Fibroblast of lung (primary cell): Measurements from ENCODE around the gene ATAT1. TPM values are rescaled to one million over a fixed set of nuclear protein-coding genes. Genes with fewer than 3 reads are reported as not detected.
A peak's percentile ranks its signal among the peaks of the same experiment; 100 is the strongest.

Experiments used
- DNase-seq, 2 donors: peaks; one replicate each; pipeline versions ENCODE4 v3.0.0 to v3.0.0-alpha.2; 2010; ENCODE audit warnings: low read depth in 2 of 2
- H2AFZ ChIP-seq: 2 replicates; pipeline ENCODE4 v1.5.1; 2012; ENCODE audit warnings: low read length, control low read depth, inconsistent platforms
- H3K27ac ChIP-seq: 2 replicates; pipeline ENCODE4 v1.5.1; 2011; ENCODE audit warnings: low read length, control low read depth; ENCODE audit not compliant: insufficient read depth
- H3K27me3 ChIP-seq: 2 replicates; pipeline ENCODE4 v1.5.1; 2011; ENCODE audit warnings: mild to moderate bottlenecking, low read length; ENCODE audit not compliant: control insufficient read depth, insufficient read depth
- H3K36me3 ChIP-seq: 2 replicates; pipeline ENCODE4 v1.5.1; 2011; ENCODE audit warnings: low read length; ENCODE audit not compliant: control insufficient read depth, insufficient read depth
- H3K4me1 ChIP-seq: 2 replicates; pipeline ENCODE4 v1.5.1; 2011; ENCODE audit warnings: low read length; ENCODE audit not compliant: control insufficient read depth, insufficient read depth; ENCODE audit errors: extremely low read depth
- H3K4me2 ChIP-seq: 2 replicates; pipeline ENCODE4 v1.5.1; 2011; ENCODE audit warnings: low read length, control low read depth; ENCODE audit not compliant: insufficient read depth; ENCODE audit errors: extremely low read depth
- H3K4me3 ChIP-seq, 4 experiments: fragments of 200-600 bp in 1 of 4; sonication (generic) in 1 of 4; replicated peaks in 1 of 4; 2 replicates each; pipeline ENCODE4 v1.5.1; 2011 to 2016; ENCODE audit warnings: low read length in 4 of 4, low read depth in 3 of 4, mild to moderate bottlenecking in 3 of 4, control low read depth in 2 of 4, inconsistent platforms in 1 of 4, mixed read lengths in 1 of 4; ENCODE audit not compliant: insufficient read depth in 1 of 4; ENCODE audit errors: control extremely low read depth in 1 of 4
- H3K79me2 ChIP-seq: 2 replicates; pipeline ENCODE4 v1.5.1; 2012; ENCODE audit warnings: mild to moderate bottlenecking, low read length, inconsistent platforms; ENCODE audit not compliant: control insufficient read depth, insufficient read depth
- H3K9ac ChIP-seq: 2 replicates; pipeline ENCODE4 v1.5.1; 2011; ENCODE audit warnings: mild to moderate bottlenecking, low read length, control low read depth; ENCODE audit not compliant: insufficient read depth
- H3K9me3 ChIP-seq: 2 replicates; pipeline ENCODE4 v1.5.1; 2012; ENCODE audit warnings: low read depth, low read length; ENCODE audit not compliant: control insufficient read depth, insufficient read depth
- H4K20me1 ChIP-seq: 2 replicates; pipeline ENCODE4 v1.5.1; 2011; ENCODE audit warnings: low read length; ENCODE audit not compliant: control insufficient read depth, insufficient read depth; ENCODE audit errors: extremely low read depth
- CTCF ChIP-seq, 2 donors: IDR thresholded peaks in 1 of 2; conservative IDR thresholded peaks in 1 of 2; 1 replicate in 1 of 2; 2 replicates in 1 of 2; pipeline ENCODE4 v1.5.1; 2011 to 2012; ENCODE audit warnings: low read length in 2 of 2, control low read depth in 1 of 2, inconsistent platforms in 1 of 2, low read depth in 1 of 2, mild to moderate bottlenecking in 1 of 2
- EZH2 ChIP-seq: IDR thresholded peaks from 2 replicates; pipeline ENCODE4 v1.5.1; 2012; ENCODE audit warnings: low read length, control low read depth, mild to moderate bottlenecking; ENCODE audit errors: missing control alignments
- polyA plus RNA-seq, 2 donors: library from polyadenylated mRNA; depleted of rRNA in 1 of 2; stranded (reverse) in 1 of 2; unstranded in 1 of 2; fragments of >200 nt; gene quantifications; 2 replicates each; pipeline ENCODE4 v1.2.1, GENCODE V29; 2011 to 2012; ENCODE audit warnings: missing spikeins in 1 of 2
- total RNA-seq: library from RNA; depleted of rRNA; stranded (reverse); fragments of >200 nt; gene quantifications from 2 replicates; pipeline ENCODE4 v1.2.1, GENCODE V29; 2014

ATAT1 gene
- total and polyA plus RNA-seq, 2 donors (not counting 1 experiment from before 2014, with no cell fraction given) = 5.1 to 6.8 TPM

GRCh38 chr6:30611150-30611855 is 15.4 kb upstream of the ATAT1 start:
- Histone ChIP-seq H3K27ac (no peak overlapping the region), H3K4me1 (peaks cover 13% of the 10 kb centered on the region), H3K4me3 (no peak overlapping the region), H3K27me3 (no peaks in the 10 kb centered on the region), H3K9me3 (no peaks in the 10 kb centered on the region), H4K20me1 (no peaks in the 10 kb centered on the region), H3K4me2 (no peak overlapping the region), H3K79me2 (peaks cover 17% of the 10 kb centered on the region), H2AFZ (no peak overlapping the region), H3K9ac (no peak overlapping the region), H3K36me3 (peaks cover 6% of the 10 kb centered on the region)
- TF ChIP-seq CTCF (conservative IDR thresholded peaks at IDR 0.05 in 1 of 2, IDR thresholded peaks at IDR 0.05 in 1 of 2; ENCODE audit: low read depth in 1 of 2, low read length in 2 of 2) (no peak), EZH2 (no peak)
- DNase-seq = peak in 1 of 2 donors; percentile 18

GRCh38 chr6:30611856-30612194 is 14.8 kb upstream of the ATAT1 start:
- Histone ChIP-seq H2AFZ (no peak overlapping the region), H3K27me3 (no peaks in the 10 kb centered on the region), H3K79me2 (peaks cover 23% of the 10 kb centered on the region), H3K27ac (no peak overlapping the region), H3K36me3 (peaks cover 5% of the 10 kb centered on the region), H3K9ac (no peak overlapping the region), H3K4me2 (no peak overlapping the region), H4K20me1 (no peaks in the 10 kb centered on the region), H3K4me1 (peaks cover 13% of the 10 kb centered on the region), H3K4me3 (no peak overlapping the region), H3K9me3 (no peaks in the 10 kb centered on the region)
- DNase-seq = no peak
- TF ChIP-seq EZH2 (no peak), CTCF (conservative IDR thresholded peaks at IDR 0.05 in 1 of 2, IDR thresholded peaks at IDR 0.05 in 1 of 2; ENCODE audit: low read depth in 1 of 2, low read length in 2 of 2) (no peak)

DNA sequence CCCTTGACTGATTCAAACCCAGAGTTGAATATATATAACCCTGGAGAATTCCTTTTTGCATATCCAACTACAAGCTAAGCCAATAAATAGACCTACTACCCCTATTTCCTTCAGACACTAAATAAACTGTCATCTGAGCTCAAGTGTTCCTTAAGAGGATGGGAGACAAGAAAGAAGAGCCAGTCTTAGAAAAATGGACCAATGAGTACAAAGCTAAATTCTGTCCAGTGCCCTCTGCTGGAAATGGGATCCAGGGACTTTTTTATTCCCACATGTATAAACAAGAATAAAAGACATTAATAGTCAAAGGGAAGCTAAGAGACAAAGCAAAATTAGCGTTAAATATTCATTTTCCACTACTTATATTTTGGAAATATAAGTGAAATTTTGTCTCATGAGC is 14.5 kb upstream of the ATAT1 start:
- H3K4me3 ChIP-seq = no peak overlapping the region
- no peak overlapping the region for H3K9ac ChIP-seq
- peaks cover 13% of the 10 kb centered on the region for H3K4me1 ChIP-seq
- H4K20me1 ChIP-seq = no peaks in the 10 kb centered on the region
- H3K4me2 ChIP-seq = no peak overlapping the region
- peak; percentile 29 to 68 for DNase-seq
- no peaks in the 10 kb centered on the region for H3K27me3 ChIP-seq
- peaks cover 5% of the 10 kb centered on the region for H3K36me3 ChIP-seq
- no peaks in the 10 kb centered on the region for H3K9me3 ChIP-seq
- peaks cover 25% of the 10 kb centered on the region for H3K79me2 ChIP-seq
- no peak overlapping the region for H3K27ac ChIP-seq
- no peak overlapping the region for H2AFZ ChIP-seq
- TF ChIP-seq CTCF (conservative IDR thresholded peaks at IDR 0.05 in 1 of 2, IDR thresholded peaks at IDR 0.05 in 1 of 2; ENCODE audit: low read depth in 1 of 2, low read length in 2 of 2) (peak; percentile 29 to 56), EZH2 (no peak)
